ENCODE measurements around the gene COX7B.

COX7B gene

GRCh38 chrX:77946571-77946970 is 47.3 kb downstream of the COX7B start:
- Histone ChIP-seq H3K27me3 (ENCODE audit: insufficient read depth, poor library complexity, severe bottlenecking) (no peaks in the 10 kb centered on the region), H3K4me3 (replicated peaks; ENCODE audit: insufficient read depth, low read length) (no peak overlapping the region), H3K27ac (replicated peaks) (no peak overlapping the region)
- TF ChIP-seq, protein P1, sequence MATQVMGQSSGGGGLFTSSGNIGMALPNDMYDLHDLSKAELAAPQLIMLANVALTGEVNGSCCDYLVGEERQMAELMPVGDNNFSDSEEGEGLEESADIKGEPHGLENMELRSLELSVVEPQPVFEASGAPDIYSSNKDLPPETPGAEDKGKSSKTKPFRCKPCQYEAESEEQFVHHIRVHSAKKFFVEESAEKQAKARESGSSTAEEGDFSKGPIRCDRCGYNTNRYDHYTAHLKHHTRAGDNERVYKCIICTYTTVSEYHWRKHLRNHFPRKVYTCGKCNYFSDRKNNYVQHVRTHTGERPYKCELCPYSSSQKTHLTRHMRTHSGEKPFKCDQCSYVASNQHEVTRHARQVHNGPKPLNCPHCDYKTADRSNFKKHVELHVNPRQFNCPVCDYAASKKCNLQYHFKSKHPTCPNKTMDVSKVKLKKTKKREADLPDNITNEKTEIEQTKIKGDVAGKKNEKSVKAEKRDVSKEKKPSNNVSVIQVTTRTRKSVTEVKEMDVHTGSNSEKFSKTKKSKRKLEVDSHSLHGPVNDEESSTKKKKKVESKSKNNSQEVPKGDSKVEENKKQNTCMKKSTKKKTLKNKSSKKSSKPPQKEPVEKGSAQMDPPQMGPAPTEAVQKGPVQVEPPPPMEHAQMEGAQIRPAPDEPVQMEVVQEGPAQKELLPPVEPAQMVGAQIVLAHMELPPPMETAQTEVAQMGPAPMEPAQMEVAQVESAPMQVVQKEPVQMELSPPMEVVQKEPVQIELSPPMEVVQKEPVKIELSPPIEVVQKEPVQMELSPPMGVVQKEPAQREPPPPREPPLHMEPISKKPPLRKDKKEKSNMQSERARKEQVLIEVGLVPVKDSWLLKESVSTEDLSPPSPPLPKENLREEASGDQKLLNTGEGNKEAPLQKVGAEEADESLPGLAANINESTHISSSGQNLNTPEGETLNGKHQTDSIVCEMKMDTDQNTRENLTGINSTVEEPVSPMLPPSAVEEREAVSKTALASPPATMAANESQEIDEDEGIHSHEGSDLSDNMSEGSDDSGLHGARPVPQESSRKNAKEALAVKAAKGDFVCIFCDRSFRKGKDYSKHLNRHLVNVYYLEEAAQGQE (IDR thresholded peaks at IDR 0.05; ENCODE audit: insufficient replicate concordance, low read depth) = no peak
- TF ChIP-seq SPI1 (IDR thresholded peaks at IDR 0.05; ENCODE audit: borderline replicate concordance, low read depth) (no peak), POLR2AphosphoS5 (IDR thresholded peaks at IDR 0.05; ENCODE audit: low read depth) (no peak), GABPA (IDR thresholded peaks at IDR 0.05; ENCODE audit: low read depth) (no peak)
- TF ChIP-seq, protein P2, sequence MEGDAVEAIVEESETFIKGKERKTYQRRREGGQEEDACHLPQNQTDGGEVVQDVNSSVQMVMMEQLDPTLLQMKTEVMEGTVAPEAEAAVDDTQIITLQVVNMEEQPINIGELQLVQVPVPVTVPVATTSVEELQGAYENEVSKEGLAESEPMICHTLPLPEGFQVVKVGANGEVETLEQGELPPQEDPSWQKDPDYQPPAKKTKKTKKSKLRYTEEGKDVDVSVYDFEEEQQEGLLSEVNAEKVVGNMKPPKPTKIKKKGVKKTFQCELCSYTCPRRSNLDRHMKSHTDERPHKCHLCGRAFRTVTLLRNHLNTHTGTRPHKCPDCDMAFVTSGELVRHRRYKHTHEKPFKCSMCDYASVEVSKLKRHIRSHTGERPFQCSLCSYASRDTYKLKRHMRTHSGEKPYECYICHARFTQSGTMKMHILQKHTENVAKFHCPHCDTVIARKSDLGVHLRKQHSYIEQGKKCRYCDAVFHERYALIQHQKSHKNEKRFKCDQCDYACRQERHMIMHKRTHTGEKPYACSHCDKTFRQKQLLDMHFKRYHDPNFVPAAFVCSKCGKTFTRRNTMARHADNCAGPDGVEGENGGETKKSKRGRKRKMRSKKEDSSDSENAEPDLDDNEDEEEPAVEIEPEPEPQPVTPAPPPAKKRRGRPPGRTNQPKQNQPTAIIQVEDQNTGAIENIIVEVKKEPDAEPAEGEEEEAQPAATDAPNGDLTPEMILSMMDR (IDR thresholded peaks at IDR 0.05; ENCODE audit: insufficient read depth, low read length) = no peak
- DNase-seq (ENCODE audit: low read depth in 1 of 2, low spot score in 1 of 2) = no peak

- Histone ChIP-seq H3K4me3 (replicated peaks; ENCODE audit: insufficient read depth, low read length) (no peak overlapping the region), H3K27ac (replicated peaks) (no peak overlapping the region), H3K27me3 (ENCODE audit: insufficient read depth, poor library complexity, severe bottlenecking) (no peaks in the 10 kb centered on the region)
- TF ChIP-seq, protein P1 (IDR thresholded peaks at IDR 0.05; ENCODE audit: insufficient replicate concordance, low read depth) = no peak
- TF ChIP-seq, protein P2 (IDR thresholded peaks at IDR 0.05; ENCODE audit: insufficient read depth, low read length) = no peak
- TF ChIP-seq SPI1 (IDR thresholded peaks at IDR 0.05; ENCODE audit: borderline replicate concordance, low read depth) (no peak), POLR2AphosphoS5 (IDR thresholded peaks at IDR 0.05; ENCODE audit: low read depth) (no peak), GABPA (IDR thresholded peaks at IDR 0.05; ENCODE audit: low read depth) (no peak)
- DNase-seq (ENCODE audit: low read depth in 1 of 2, low spot score in 1 of 2) = no peak
Measured at GRCh38 chrX:77949840-77950239, 50.6 kb downstream of the COX7B start.

GRCh38 chrX:77952173-77952572 is 52.9 kb downstream of the COX7B start:
- TF ChIP-seq, protein P1 (IDR thresholded peaks at IDR 0.05; ENCODE audit: insufficient replicate concordance, low read depth) = no peak
- TF ChIP-seq SPI1 (IDR thresholded peaks at IDR 0.05; ENCODE audit: borderline replicate concordance, low read depth) = no peak
- TF ChIP-seq, protein P2 (IDR thresholded peaks at IDR 0.05; ENCODE audit: insufficient read depth, low read length) = no peak
- no peak for TF ChIP-seq POLR2AphosphoS5 (IDR thresholded peaks at IDR 0.05; ENCODE audit: low read depth)
- no peak for TF ChIP-seq GABPA (IDR thresholded peaks at IDR 0.05; ENCODE audit: low read depth)
- Histone ChIP-seq H3K27ac (replicated peaks) (no peak overlapping the region), H3K27me3 (ENCODE audit: insufficient read depth, poor library complexity, severe bottlenecking) (no peaks in the 10 kb centered on the region), H3K4me3 (replicated peaks; ENCODE audit: insufficient read depth, low read length) (no peak overlapping the region)
- DNase-seq (ENCODE audit: low read depth in 1 of 2, low spot score in 1 of 2) = no peak
